Thyroid gland (tissue), 4 donors: ENCODE measurements around the gene CAMK1D.

Experiments used
- CTCF ChIP-seq, 6 experiments: fragments of 200-600 bp in 3 of 6; fragments of 450-650 bp in 3 of 6; sonication (generic) in 3 of 6; IDR thresholded peaks; one replicate each; pipeline ENCODE4 v1.5.1; 2016 to 2019; ENCODE audit warnings: antibody characterized with exemption in 6 of 6, mild to moderate bottlenecking in 2 of 6, inconsistent platforms in 1 of 6, moderate library complexity in 1 of 6
- POLR2A ChIP-seq, 2 donors: fragments of 450-650 bp; IDR thresholded peaks; one replicate each; pipeline ENCODE4 v1.6.1; 2017; ENCODE audit warnings: antibody characterized with exemption in 2 of 2, mild to moderate bottlenecking in 2 of 2, moderate library complexity in 1 of 2

GRCh38 chr10:12564173-12564572 is 214.8 kb downstream of the CAMK1D start:
- TF ChIP-seq CTCF (IDR thresholded peaks at IDR 0.05): no peak
- no peak for TF ChIP-seq POLR2A (IDR thresholded peaks at IDR 0.05)
